GM19328 (cell line): Measurements from ENCODE around the gene PCGF2.
A peak's percentile ranks its signal among the peaks of the same experiment; 100 is the strongest.
"Not testable (repeated sequence)": the region's sequence is repeated elsewhere in the genome, so short reads cannot be mapped to it uniquely, and the experiment has no call there.

Experiments
- ATAC-seq: cut with Tn5 transposase; IDR thresholded peaks from one replicate; pipeline ENCODE4 v1.9.1; 2021; ENCODE audit warnings: mild to moderate bottlenecking, moderate library complexity; ENCODE audit not compliant: unreplicated experiment

The PCGF2 gene

GRCh38 chr17:38748149-38748891 is at the start of gene PCGF2:
TSS of gene PCGF2 (minus strand) at chr17:38748336. CDS start at chr17:38740402, 7,934 bp downstream.
- ATAC-seq, result no peak

GRCh38 chr17:38797828-38798227 is 49.7 kb upstream of the PCGF2 start:
- no peak for ATAC-seq

- no peak for ATAC-seq
Measured at GRCh38 chr17:38797158-38797490, 49.0 kb upstream of the PCGF2 start.

- ATAC-seq, result no peak
Measured at GRCh38 chr17:38796451-38797157, 48.5 kb upstream of the PCGF2 start.

- ATAC-seq, result no peak
Measured at GRCh38 chr17:38794221-38794620, 46.1 kb upstream of the PCGF2 start.

GRCh38 chr17:38791162-38791561 is 43.0 kb upstream of the PCGF2 start:
- no peak for ATAC-seq

GRCh38 chr17:38790148-38790707 is 42.1 kb upstream of the PCGF2 start:
- not testable (repeated sequence) for ATAC-seq

- no peak for ATAC-seq
Measured at GRCh38 chr17:38789185-38789584, 41.0 kb upstream of the PCGF2 start.

GRCh38 chr17:38787999-38788398 is 39.9 kb upstream of the PCGF2 start:
- ATAC-seq, result not testable (repeated sequence)

GRCh38 chr17:38786372-38786771 is 38.2 kb upstream of the PCGF2 start:
- no peak for ATAC-seq

- ATAC-seq, result no peak
Measured at GRCh38 chr17:38783227-38783626, 35.1 kb upstream of the PCGF2 start.

GRCh38 chr17:38779965-38780752 is 32.0 kb upstream of the PCGF2 start:
- no peak for ATAC-seq

- no peak for ATAC-seq
Measured at GRCh38 chr17:38777641-38778250, 29.6 kb upstream of the PCGF2 start.

- ATAC-seq, result no peak
Measured at GRCh38 chr17:38773258-38773657, 25.1 kb upstream of the PCGF2 start.

- ATAC-seq, result no peak
Measured at GRCh38 chr17:38768417-38768816, 20.3 kb upstream of the PCGF2 start.

- ATAC-seq, result no peak
Measured at GRCh38 chr17:38766341-38766740, 18.2 kb upstream of the PCGF2 start.

GRCh38 chr17:38762231-38762630 is 14.1 kb upstream of the PCGF2 start:
- no peak for ATAC-seq

GRCh38 chr17:38761612-38762011 is 13.5 kb upstream of the PCGF2 start:
- ATAC-seq, result no peak

- no peak for ATAC-seq
Measured at GRCh38 chr17:38753071-38753506, 5.0 kb upstream of the PCGF2 start.

GRCh38 chr17:38752308-38753070 is 4.4 kb upstream of the PCGF2 start, which contains the start of gene PSMB3:
TSS of gene PSMB3 (plus strand) at chr17:38752741. CDS start at chr17:38752827, 86 bp downstream.
- peak; percentile 85 for ATAC-seq
